Measurements from ENCODE around the gene PITHD1. TPM values are rescaled to one million over a fixed set of nuclear protein-coding genes. Genes with fewer than 3 reads are reported as not detected.

PITHD1 gene
- total RNA-seq, 1 experiment from 2014 or later = 48.9 TPM

- Histone ChIP-seq H3K36me3 (ENCODE audit: control insufficient read depth, insufficient read depth, low read length) (no peaks in the 10 kb centered on the region), H3K27ac (ENCODE audit: low read length) (no peak overlapping the region), H3K9me3 (ENCODE audit: control insufficient read depth, insufficient read depth, low read depth, low read length) (no peaks in the 10 kb centered on the region), H3K4me3 (ENCODE audit: low read depth in 2 of 2, low read length in 2 of 2) (no peak overlapping the region), H3K27me3 (ENCODE audit: control insufficient read depth, insufficient read depth, low read length) (no peaks in the 10 kb centered on the region), H3K4me1 (ENCODE audit: control insufficient read depth, insufficient read depth, low read length) (no peaks in the 10 kb centered on the region)
- ChIA-PET CTCF (interaction anchor here (0.7 to 1.5 kb wide), 6 partner anchors 10 to 106 kb away, joined by 4 to 16 read pairs (median 4); no protein-coding TSS in a partner anchor), POLR2A (interaction anchor here (0.6 kb wide), 1 partner anchor 18 kb away, joined by 4 read pairs; no protein-coding TSS in a partner anchor)
- ATAC-seq (peak; percentile 60; the same call in 1 of the 2 replicates), DNase-seq (ENCODE audit: low read depth, low spot score) (no peak)
- TF ChIP-seq TCF7L2 (IDR thresholded peaks at IDR 0.05; ENCODE audit: low read depth, low read length) (no peak), SIN3A (IDR thresholded peaks at IDR 0.05; ENCODE audit: borderline replicate concordance, insufficient read depth, low read depth, low read length) (no peak), POLR2AphosphoS5 (IDR thresholded peaks at IDR 0.05; ENCODE audit: low read depth, low read length) (no peak), CTCF (IDR thresholded peaks at IDR 0.05) (peak; percentile 82), REST (IDR thresholded peaks at IDR 0.05; ENCODE audit: insufficient read depth in 1 of 2, low read depth in 2 of 2, low read length in 1 of 2) (no peak)
- in situ Hi-C loops (cut with HindIII; ENCODE audit: low pct_unique_long_range_greater_than_20kb, low sequenced_read_pairs) (no loop called here), intact Hi-C loops (cut with micrococcal nuclease; ENCODE audit: unreplicated experiment) (loop anchor here (10.0 kb wide), 1 partner anchor 104 kb away; the partner anchor contains the start of gene CNR2)
- BruUV-seq (replicated peaks) = no TSS peak
Measured at GRCh38 chr1:23810818-23811540, 32.8 kb downstream of the PITHD1 start.

- Histone ChIP-seq H3K27me3 (ENCODE audit: control insufficient read depth, insufficient read depth, low read length) (no peaks in the 10 kb centered on the region), H3K36me3 (ENCODE audit: control insufficient read depth, insufficient read depth, low read length) (no peaks in the 10 kb centered on the region), H3K9me3 (ENCODE audit: control insufficient read depth, insufficient read depth, low read depth, low read length) (no peaks in the 10 kb centered on the region), H3K27ac (ENCODE audit: low read length) (no peak overlapping the region), H3K4me1 (ENCODE audit: control insufficient read depth, insufficient read depth, low read length) (no peaks in the 10 kb centered on the region), H3K4me3 (ENCODE audit: low read depth in 2 of 2, low read length in 2 of 2) (no peak overlapping the region)
- no peak for TF ChIP-seq POLR2AphosphoS5 (IDR thresholded peaks at IDR 0.05; ENCODE audit: low read depth, low read length)
- TF ChIP-seq REST (IDR thresholded peaks at IDR 0.05; ENCODE audit: insufficient read depth in 1 of 2, low read depth in 2 of 2, low read length in 1 of 2) = no peak
- TF ChIP-seq SIN3A (IDR thresholded peaks at IDR 0.05; ENCODE audit: borderline replicate concordance, insufficient read depth, low read depth, low read length) = no peak
- TF ChIP-seq CTCF (IDR thresholded peaks at IDR 0.05) = no peak
- TF ChIP-seq TCF7L2 (IDR thresholded peaks at IDR 0.05; ENCODE audit: low read depth, low read length) = no peak
- CTCF ChIA-PET = interaction anchor here (1.0 kb wide), 1 partner anchor 9 kb away, joined by 3 read pairs; no protein-coding TSS in a partner anchor
- in situ Hi-C loops (cut with HindIII; ENCODE audit: low pct_unique_long_range_greater_than_20kb, low sequenced_read_pairs) (no loop called here), intact Hi-C loops (cut with micrococcal nuclease; ENCODE audit: unreplicated experiment) (loop anchor here (10.0 kb wide), 1 partner anchor 101 kb away; the partner anchor contains the start of gene CNR2)
- no TSS peak for BruUV-seq (replicated peaks)
- no peak for ATAC-seq
- POLR2A ChIA-PET = no interaction called here
- DNase-seq (ENCODE audit: low read depth, low spot score) = no peak
Measured at GRCh38 chr1:23814016-23814415, 35.8 kb downstream of the PITHD1 start.
